ENCODE results near the gene CUX1.
"Not testable (repeated sequence)": the region's sequence is repeated elsewhere in the genome, so short reads cannot be mapped to it uniquely, and the experiment has no call there.

CUX1 gene

DNA sequence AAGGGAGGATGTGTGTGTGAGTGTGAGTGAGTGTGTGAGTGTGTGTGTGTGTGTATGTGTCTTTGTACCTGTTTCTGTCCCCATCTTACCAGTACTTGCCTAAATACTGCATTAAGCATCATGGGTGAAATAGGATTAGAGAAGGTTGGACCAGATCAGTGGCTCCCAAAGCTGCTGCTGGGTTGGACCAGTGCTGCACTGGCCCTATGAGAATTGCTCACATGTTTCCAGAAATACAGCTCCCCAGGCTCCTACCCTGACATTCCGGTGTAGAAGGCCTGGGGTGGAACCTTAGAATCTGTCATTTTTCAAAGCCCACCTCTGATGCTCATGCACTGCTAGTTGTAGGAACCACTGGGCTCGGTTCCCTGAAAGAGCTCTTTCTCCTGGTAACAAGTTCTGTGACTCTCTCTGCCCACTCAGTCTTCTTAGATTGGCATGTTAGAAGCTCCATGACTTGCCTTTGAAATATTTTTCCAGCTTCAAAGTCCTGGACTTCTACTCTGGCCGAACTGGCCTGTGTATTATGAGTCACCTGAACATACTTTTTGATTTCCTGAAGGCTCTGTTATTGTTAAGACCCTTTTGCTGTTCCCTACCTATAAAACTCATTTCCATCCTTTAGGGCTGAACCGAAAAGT, 224.7 kb downstream of the CUX1 start:
- no peak for DNase-seq (ENCODE audit: low read depth in 2 of 2, low spot score in 1 of 2)

DNA sequence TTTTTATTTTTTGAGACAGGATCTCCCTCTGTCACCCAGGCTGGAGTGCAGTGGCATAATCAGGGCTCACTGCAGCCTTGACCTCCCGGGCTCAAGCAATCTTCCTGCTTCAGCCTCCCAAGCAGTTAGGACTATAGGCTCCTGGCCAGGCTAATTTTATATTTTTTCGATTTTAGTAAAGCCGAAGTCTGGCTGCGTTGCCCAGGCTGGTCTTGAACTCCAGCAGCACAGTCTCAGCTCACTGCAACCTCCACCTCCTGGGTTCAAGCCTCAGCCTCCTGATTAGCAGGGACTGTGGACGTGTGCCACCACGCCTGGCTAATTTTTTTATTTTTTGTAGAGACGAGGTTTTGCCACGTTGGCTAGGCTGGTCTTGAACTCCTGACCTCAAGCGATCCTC, 225.4 kb downstream of the CUX1 start:
- not testable (repeated sequence) for DNase-seq (ENCODE audit: low read depth in 2 of 2, low spot score in 1 of 2)

DNA sequence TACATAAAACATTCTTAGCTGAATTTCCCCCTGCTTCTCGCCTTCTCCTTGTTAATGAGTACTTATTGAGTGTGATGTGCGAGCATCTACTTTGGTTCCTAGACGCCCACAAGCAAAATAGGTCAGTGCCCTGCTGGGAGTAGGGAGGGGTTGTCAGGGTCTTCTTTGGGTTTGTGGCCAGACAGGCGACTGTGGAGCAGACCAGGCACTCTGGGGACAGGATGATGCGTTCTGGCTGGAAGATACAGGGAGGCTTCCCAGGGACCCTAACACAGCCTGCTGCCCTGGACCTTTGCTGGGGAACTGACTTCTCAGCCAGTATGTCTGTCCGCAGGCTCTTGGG, 227.2 kb downstream of the CUX1 start:
- DNase-seq (ENCODE audit: low read depth in 2 of 2, low spot score in 1 of 2), result no peak

DNA sequence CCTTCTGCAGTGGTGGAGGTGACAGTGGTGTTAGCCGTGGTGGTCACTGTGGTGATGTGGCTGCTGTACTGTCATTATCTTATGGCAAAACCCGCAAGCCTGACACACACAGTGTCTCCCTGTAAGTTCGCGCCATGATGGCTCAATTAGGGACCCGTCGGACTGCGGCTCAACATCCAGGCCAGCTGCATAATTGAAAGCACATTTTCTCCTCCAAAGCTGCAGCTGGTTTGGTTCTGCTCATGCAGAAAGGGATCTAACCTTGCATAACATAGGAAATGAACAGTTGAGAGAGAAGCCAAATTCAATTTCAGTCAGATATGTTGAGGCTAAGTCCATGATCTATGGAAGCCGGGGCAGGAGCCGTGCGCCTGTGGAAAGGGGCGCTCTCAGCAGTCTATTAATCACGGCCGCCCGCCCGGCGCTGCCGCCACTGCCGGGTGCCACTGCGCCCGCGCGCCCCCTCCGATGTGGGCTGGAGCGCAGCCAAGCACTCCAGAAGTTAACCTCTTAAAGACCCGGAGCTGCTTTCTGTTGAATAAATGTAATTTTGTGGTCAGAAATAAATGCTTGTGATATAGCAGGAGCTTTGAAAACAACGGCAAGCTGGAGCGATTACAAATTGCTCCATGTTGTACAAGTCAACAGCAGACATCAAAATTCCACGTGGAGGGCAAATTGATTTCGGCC, 227.7 kb downstream of the CUX1 start:
- DNase-seq (ENCODE audit: low read depth in 2 of 2, low spot score in 1 of 2), result no peak

DNA sequence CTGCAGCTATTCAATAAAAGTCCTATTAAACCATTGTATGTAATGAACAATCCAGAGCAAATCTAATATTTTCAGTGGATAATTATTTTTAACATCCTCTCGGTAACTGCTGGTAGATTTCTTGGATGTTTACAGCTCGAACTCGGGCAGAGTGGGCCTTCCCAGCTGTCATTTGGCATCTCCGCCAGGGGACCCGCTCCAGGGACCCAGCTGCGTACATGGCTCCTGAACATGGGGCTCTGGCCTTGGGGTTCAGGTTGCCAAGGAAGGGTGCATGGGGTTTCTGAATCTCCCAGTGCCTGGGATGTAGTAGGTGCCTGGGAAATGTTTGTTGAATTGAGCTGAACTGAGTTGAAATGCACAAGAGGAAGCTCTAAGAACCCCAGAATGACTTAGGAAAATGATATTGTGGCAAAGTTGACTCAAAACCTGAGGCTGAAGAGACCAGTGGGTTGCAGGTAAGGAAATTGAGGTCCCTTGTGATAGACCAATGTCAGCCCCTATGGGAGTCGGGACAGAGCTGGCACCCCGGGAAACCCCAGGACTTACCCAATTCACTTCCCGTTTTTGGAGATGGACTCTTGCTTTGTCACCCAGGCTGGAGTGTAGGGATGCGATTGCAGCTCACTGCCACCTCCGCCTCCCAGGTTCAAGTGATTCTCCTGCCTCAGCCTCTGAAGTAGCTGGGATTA, 228.4 kb downstream of the CUX1 start:
- no peak for DNase-seq (ENCODE audit: low read depth in 2 of 2, low spot score in 1 of 2)

DNA sequence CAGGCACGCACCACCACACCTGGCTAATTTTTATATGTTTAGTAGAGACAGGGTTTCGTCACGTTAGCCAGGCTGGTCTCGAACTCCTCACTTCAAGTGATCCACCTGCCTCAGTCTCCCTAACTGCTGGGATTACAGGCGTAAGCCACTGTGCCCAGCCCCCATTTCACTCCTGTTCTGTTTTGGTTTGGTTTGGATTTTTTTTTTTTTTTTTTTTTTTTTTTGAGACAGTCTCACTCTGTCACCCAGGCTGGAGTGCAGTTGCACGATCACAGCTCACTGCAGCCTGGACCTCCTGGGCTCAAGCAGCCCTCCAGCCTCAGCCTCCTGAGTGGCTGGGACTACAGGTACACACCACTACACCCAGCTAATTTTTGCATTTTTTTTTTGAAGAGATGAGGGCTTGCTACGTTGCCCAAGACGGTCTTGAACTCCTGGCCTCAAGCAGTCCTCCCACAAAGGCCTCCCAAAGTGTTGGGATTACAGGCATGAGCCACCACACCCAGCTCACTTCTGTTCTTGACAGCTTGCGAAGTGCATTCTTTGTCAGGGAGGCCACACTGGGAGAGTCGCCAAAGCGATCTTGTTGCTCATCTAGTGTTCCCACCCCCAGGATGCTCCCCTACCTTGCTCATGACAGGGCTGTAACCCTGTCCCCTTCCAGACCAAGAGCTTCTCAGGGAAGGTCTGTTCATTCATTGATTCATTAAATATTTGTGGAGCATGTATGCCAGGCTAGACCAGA, 229.1 kb downstream of the CUX1 start:
- DNase-seq (ENCODE audit: low read depth in 2 of 2, low spot score in 1 of 2), result no peak

DNA sequence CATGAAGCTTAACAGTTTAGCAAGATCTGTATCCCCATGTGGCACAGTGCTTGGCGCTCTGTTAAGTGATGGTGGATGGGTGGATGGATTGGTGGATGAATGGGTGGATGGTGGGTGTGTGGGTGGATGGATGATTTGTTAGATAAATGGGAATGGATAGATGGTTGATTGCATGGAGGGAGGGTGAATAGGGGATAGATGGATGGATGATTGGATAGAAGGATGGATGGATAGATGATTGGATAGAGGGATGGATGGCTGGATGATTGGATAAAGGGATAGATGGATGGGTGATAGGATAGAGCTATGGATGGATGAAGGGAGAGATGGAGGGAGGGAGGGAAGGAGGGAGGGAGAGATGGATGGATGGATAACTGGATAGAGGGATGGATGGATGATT, 229.7 kb downstream of the CUX1 start:
- no peak for DNase-seq (ENCODE audit: low read depth in 2 of 2, low spot score in 1 of 2)

DNA sequence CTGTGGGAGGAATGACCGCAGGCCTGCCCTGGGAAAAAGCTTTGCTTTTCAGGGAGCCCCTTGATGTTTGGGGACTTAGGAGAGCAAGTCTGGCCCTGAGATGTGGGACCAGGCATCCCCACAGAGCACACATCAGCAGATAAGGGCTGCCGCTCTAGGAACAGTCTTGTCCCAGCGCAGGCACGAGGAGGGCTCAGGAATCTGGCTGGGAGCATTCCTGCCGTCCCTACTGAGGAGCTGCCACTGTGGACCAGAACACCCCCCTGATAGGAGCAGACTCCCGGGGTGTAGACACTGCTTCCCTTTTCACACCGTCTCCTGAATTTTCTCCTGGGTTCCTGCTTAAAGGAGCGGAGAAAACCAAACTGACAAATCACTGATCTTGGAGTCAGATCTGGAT, 232.3 kb downstream of the CUX1 start:
- DNase-seq (ENCODE audit: low read depth in 2 of 2, low spot score in 1 of 2), result no peak

DNA sequence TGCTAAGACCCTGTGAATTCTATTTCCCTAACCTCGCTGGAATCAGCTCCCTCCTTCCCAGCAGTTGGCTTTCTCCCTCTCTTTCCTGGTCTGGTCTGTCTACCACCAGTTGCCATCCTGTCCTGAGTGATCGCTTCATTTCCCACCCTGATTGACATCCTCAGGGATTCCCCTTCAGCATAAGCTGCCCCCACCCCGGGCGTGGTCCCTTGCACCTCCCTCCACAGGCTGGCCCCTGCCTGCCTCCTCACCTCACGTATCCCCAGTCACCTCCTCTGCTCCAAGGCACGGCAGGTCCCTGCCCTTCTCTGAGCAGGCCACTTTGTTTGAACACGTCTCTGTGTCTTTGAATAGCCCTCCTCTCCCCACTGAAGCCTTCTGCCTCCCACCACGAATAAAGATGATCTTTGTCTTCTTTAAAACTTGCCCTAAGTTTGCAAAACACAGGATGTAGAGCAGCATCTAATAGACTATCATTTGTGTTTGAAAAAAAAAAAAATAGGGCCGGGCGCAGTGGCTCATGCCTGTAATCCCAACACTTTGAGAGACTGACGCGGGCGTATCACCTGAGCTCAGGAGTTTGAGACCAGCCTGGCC, 233.5 kb downstream of the CUX1 start:
- DNase-seq (ENCODE audit: low read depth in 2 of 2, low spot score in 1 of 2), result no peak

DNA sequence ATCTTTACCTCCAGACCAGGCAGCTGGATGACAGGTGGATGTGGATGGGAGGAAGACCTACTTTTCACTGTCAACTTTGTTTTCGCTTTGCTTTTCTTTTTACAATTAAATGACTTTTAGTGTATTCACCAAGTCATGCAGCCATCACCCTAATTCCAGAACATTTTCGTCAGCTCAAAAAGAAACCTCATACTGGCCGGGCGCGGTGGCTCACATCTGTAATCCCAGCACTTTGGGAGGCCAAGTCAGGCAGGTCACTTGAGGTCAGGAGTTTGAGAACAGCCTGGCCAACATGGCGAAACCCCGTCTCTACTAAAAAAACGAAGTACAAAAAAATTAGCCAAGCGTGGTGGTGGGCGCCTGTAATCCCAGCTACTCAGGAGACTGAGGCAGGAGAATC, 234.3 kb downstream of the CUX1 start:
- not testable (repeated sequence) for DNase-seq (ENCODE audit: low read depth in 2 of 2, low spot score in 1 of 2)

DNA sequence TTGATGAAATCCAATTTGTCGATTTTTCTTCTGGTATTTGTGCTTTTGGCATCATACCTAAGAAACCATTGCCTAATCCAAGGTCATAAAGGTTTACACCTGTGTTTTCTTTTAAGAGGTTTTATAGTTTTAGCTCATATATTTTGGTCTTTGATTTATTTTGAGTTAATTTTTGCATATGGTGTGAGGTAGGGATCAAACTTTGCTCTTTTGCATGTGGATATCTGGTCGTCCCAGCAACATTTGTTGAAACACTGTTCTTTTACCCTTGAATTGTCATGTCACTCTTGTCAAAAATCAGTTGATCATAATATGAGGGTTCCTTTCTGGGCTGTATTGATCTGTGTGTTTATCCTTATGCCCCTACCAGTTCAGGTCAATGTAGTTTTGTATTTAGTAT, 236.7 kb downstream of the CUX1 start:
- no peak for DNase-seq (ENCODE audit: low read depth in 2 of 2, low spot score in 1 of 2)

DNA sequence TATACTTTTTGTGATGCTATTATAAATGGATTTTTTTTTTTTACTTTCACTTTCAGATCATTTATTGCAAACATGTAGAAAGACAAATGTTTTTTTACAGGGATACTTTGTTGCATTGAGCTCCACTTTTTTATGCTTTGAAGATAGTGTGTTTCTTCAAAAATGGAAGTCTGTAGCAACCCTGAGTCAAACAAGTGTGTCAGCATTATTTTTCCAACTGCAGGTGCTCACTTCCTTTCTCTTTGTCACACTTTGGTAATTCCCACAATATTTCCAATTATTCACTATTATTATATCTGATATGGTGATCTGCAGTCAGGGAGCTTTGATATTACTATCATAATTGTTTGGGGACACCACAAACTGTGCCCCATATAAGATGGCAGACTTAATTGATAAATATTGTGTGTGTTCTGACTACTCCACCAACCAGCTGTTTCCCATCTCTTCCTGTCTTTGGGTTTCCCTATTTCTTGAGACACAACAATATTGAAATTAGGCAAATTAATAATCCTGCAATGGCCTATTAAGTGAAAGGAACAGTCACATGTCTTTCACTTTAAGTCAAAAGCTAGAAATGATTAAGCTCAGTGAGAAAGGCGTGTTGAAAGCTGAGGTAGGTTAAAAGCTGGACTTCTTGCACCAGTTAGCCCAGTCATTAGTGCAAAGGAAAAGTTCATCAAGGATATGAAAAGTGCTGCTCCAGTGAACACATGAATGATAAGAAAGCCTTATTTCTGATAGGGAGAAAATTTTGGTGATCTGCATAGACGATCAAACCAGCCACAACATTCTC, 238.0 kb downstream of the CUX1 start:
- no peak for DNase-seq (ENCODE audit: low read depth in 2 of 2, low spot score in 1 of 2)

DNA sequence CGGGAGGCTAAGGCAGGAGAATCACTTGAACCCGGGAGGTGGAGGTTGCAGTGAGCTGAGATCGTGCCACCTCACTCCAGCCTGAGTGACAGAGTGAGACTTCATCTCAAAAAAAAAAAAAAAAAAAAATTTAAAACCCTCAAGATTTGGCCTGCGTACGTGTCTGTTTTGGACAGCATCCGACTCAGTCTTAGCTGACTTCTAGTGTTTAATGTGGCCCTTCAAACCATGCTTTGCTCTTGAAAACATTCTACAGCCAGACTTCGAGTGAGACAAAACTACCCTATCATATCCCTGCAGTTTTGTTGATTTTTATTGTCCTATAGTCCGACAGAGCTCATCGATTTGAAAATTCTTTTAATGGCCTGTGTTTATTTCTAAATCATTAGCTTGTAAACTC, 242.1 kb downstream of the CUX1 start:
- no peak for DNase-seq (ENCODE audit: low read depth in 2 of 2, low spot score in 1 of 2)

DNA sequence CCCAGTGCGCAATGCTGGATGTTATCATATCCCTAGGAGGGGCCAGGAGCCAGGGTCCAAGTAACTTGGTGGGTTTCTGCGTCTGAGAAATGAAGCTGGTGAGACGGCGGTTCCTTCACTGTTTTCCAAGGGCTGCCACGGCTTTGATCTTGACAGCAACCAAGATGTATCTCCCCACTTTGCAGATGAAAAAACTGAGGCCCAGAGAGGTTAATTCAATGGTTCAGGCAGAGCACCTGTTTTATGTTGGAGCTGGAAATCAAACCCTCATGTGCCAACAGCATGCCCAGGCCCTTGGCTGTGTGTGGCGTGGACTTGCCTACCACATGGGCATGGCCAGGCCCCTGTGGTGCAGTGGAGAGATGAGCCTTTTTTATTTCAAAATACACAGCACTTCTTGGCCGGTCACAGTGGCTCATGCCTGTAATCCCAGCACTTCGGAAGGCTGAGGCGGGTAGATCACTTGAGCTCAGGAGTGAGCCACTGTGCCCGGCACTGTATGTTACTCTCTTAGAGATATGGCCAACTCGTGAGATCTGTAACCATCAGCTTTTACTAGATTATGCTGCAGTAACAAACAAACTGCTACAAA, 244.0 kb downstream of the CUX1 start:
- no peak for DNase-seq (ENCODE audit: low read depth in 2 of 2, low spot score in 1 of 2)

DNA sequence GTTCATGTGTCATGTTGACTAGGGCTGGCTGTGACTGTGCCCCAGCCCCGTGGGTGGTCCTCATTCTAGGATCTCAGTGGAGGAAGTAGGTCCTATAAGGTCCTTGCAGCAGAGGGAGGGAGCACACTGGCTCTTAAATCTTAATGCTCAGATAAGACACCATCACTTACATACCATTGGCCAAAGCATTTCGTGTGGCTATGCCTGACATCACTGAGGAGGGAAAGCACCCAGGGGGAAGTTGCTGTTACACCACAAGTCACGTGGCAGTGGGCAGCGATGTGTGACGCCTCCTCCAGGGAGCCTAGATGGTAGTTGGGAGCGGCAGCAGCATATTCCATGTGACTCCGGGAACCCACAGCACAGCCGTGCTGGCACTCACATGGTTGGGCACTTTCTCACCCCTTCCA, 244.6 kb downstream of the CUX1 start:
- DNase-seq (ENCODE audit: low read depth in 2 of 2, low spot score in 1 of 2), result no peak

DNA sequence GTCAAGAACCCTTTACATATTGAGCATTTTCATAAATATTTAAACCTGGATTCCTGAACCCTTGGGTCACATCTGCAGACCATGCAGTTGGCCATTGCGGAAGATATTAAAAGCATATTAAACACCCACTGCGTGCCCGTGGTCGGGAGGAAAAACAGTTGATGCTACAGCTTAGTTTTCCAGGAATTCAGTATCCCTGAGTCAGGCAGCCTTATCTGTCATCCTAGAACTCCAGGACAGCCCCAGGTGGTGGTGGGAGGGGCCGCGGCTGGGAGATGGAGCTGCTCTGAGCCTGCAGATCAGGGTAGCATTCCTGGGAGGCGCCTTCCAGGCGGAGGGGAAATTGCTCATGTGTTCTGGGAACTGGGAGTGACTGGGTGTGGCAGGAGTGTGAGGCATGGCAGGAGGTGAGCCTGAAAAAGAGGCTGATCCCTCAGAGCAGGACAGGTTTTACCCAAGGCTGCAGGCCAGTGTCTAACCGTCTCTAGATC, 246.3 kb downstream of the CUX1 start:
- DNase-seq (ENCODE audit: low read depth in 2 of 2, low spot score in 1 of 2), result no peak

DNA sequence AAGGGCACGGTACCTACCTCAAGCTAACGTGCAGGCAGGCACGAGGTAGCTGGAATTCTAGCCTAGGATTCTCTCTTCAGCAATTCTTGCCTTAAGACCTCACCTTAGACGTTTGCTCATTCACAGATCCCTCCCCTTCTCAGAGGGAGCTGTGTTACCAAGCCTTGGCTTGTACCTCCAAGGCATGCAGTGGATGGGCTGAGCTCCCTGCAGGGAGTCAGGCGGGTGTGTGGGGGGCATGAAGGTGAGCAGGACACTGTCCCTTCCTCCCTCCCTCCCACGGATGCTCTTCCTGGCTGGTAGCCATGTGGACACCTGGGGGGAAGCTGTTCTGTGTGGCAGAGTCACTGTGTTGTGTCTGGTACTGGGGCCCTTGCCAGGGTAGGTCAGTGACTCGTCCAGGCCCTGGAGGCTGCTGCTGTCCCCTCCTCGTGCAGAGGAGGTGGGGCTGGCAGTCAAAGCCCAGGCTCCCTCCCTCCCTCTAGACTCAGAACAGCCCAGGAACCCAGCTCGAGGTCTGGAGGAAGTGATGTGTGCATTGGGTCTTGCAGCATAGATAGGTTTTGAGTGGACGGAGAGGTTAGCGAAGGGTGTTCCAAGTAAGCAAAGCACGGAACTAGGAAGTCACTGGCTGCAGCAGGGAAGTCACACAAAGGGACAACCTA, 247.1 kb downstream of the CUX1 start:
- DNase-seq (ENCODE audit: low read depth in 2 of 2, low spot score in 1 of 2), result no peak

DNA sequence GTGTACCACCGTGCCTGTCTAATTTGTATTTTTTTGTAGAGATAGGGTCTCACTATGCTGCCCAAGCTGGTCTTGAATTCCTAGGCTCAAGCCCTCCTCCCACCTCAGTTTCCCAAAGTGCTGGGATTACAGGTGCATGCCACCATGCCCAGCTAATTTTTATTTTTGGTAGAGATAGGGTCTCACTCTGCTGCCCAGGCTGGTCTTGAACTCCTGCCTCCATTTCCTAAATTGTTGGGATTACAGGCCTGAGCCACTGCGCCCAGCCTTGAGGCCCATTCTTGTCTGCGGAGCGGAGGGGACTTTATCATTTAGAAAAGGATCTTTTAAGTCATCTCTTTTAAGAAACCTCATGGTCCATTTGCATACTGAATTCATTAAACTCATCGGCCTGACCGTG, 247.8 kb downstream of the CUX1 start:
- no peak for DNase-seq (ENCODE audit: low read depth in 2 of 2, low spot score in 1 of 2)

DNA sequence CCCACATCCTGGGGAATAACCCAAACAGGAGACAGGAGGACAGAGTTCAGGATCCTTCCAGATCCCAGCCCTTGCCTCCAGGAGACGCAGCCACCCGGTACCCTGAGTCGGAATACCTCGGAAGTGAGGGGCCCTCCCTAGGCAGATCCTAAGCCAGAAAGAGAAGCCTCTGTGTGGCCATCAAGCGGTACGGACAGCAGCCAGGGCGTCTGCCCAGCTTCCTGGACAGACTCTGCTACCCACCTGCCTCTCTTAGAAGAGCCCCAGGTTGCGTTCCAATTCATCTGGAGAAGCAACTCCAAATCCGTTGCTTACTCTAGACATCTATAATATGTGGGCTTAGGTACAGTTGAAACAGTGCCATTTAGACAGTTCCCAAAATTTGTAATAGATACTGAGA, 249.1 kb downstream of the CUX1 start:
- DNase-seq (ENCODE audit: low read depth in 2 of 2, low spot score in 1 of 2), result no peak

DNA sequence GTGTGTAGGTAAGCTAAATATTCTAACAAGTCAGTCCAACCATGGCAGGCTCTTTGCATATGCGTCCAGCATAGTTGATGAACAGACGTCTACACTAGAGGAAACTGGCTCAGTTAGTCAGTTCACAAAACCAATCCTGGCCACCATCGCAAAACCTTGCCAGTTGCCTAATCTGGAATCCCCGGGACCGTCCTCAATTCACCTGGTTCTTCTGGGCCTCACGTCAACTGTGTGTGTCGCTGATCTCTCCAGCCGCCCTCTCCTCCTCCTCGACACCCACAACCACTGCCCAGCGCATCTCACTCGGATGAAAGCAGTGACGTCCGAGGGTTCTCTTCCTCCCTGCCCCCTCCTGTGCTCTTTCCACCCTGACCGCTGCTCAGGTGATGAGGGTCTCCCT, 251.4 kb downstream of the CUX1 start:
- DNase-seq (ENCODE audit: low read depth in 2 of 2, low spot score in 1 of 2), result no peak

Measured in stimulated activated CD8-positive, alpha-beta memory T cell treated with anti-CD3 and anti-CD28 coated beads, Interleukin-4, amount 100 ng/mL, for 1 hour (primary cell).